Measurements from ENCODE around the gene EBF3.

EBF3 gene

GRCh38 chr10:129860396-129860795 lies 103.7 kb downstream of the EBF3 start:
- Histone ChIP-seq H3K9me3 (ENCODE audit: insufficient read depth, low read length) (no peaks in the 10 kb centered on the region), H3K9ac (ENCODE audit: low read length) (no peak overlapping the region), H2AFZ (ENCODE audit: low read depth, low read length) (no peak overlapping the region), H3K79me2 (ENCODE audit: low read length) (no peaks in the 10 kb centered on the region), H3K27ac (ENCODE audit: low read length) (no peak overlapping the region), H3K4me1 (ENCODE audit: low read length) (no peaks in the 10 kb centered on the region), H4K20me1 (ENCODE audit: insufficient read depth, low read length) (no peaks in the 10 kb centered on the region), H3K4me3 (ENCODE audit: low read length) (no peak overlapping the region), H3K36me3 (replicated peaks; ENCODE audit: low read depth, low read length) (no peaks in the 10 kb centered on the region), H3K27me3 (ENCODE audit: low read depth, low read length) (no peaks in the 10 kb centered on the region), H3K4me2 (ENCODE audit: low read length) (no peak overlapping the region)
- TF ChIP-seq CTCF (IDR thresholded peaks at IDR 0.05; ENCODE audit: low read depth, low read length) = no peak
- TF ChIP-seq EZH2phosphoT487 (IDR thresholded peaks at IDR 0.05; ENCODE audit: low read depth) = no peak

- Histone ChIP-seq H3K4me3 (ENCODE audit: low read length) (no peak overlapping the region), H3K9ac (ENCODE audit: low read length) (no peak overlapping the region), H2AFZ (ENCODE audit: low read depth, low read length) (no peak overlapping the region), H3K9me3 (ENCODE audit: insufficient read depth, low read length) (no peaks in the 10 kb centered on the region), H3K36me3 (replicated peaks; ENCODE audit: low read depth, low read length) (no peaks in the 10 kb centered on the region), H3K4me1 (ENCODE audit: low read length) (no peaks in the 10 kb centered on the region), H4K20me1 (ENCODE audit: insufficient read depth, low read length) (no peaks in the 10 kb centered on the region), H3K79me2 (ENCODE audit: low read length) (no peaks in the 10 kb centered on the region), H3K4me2 (ENCODE audit: low read length) (no peak overlapping the region), H3K27me3 (ENCODE audit: low read depth, low read length) (no peaks in the 10 kb centered on the region), H3K27ac (ENCODE audit: low read length) (no peak overlapping the region)
- TF ChIP-seq CTCF (IDR thresholded peaks at IDR 0.05; ENCODE audit: low read depth, low read length) (no peak), EZH2phosphoT487 (IDR thresholded peaks at IDR 0.05; ENCODE audit: low read depth) (no peak)
These were observed 104.5 kb downstream of the EBF3 start for GRCh38 chr10:129859536-129859935.

GRCh38 chr10:129857242-129857960 lies 106.7 kb downstream of the EBF3 start:
- Histone ChIP-seq H3K4me2 (ENCODE audit: low read length) (no peak overlapping the region), H3K27me3 (ENCODE audit: low read depth, low read length) (no peaks in the 10 kb centered on the region), H3K4me1 (ENCODE audit: low read length) (no peaks in the 10 kb centered on the region), H3K4me3 (ENCODE audit: low read length) (no peak overlapping the region), H3K36me3 (replicated peaks; ENCODE audit: low read depth, low read length) (no peaks in the 10 kb centered on the region), H3K9me3 (ENCODE audit: insufficient read depth, low read length) (no peaks in the 10 kb centered on the region), H2AFZ (ENCODE audit: low read depth, low read length) (no peak overlapping the region), H4K20me1 (ENCODE audit: insufficient read depth, low read length) (no peaks in the 10 kb centered on the region), H3K79me2 (ENCODE audit: low read length) (no peaks in the 10 kb centered on the region), H3K27ac (ENCODE audit: low read length) (no peak overlapping the region), H3K9ac (ENCODE audit: low read length) (no peak overlapping the region)
- TF ChIP-seq CTCF (IDR thresholded peaks at IDR 0.05; ENCODE audit: low read depth, low read length) (no peak), EZH2phosphoT487 (IDR thresholded peaks at IDR 0.05; ENCODE audit: low read depth) (no peak)

GRCh38 chr10:129855836-129856563 lies 108.1 kb downstream of the EBF3 start:
- Histone ChIP-seq H3K27me3 (ENCODE audit: low read depth, low read length) (no peaks in the 10 kb centered on the region), H3K79me2 (ENCODE audit: low read length) (no peaks in the 10 kb centered on the region), H3K27ac (ENCODE audit: low read length) (no peak overlapping the region), H3K9me3 (ENCODE audit: insufficient read depth, low read length) (no peaks in the 10 kb centered on the region), H3K4me3 (ENCODE audit: low read length) (no peak overlapping the region), H3K9ac (ENCODE audit: low read length) (no peak overlapping the region), H2AFZ (ENCODE audit: low read depth, low read length) (no peak overlapping the region), H3K4me1 (ENCODE audit: low read length) (no peaks in the 10 kb centered on the region), H4K20me1 (ENCODE audit: insufficient read depth, low read length) (no peaks in the 10 kb centered on the region), H3K36me3 (replicated peaks; ENCODE audit: low read depth, low read length) (no peaks in the 10 kb centered on the region), H3K4me2 (ENCODE audit: low read length) (no peak overlapping the region)
- TF ChIP-seq CTCF (IDR thresholded peaks at IDR 0.05; ENCODE audit: low read depth, low read length) = no peak
- no peak for TF ChIP-seq EZH2phosphoT487 (IDR thresholded peaks at IDR 0.05; ENCODE audit: low read depth)
